Measurements from ENCODE around the gene CABP2. TPM values are rescaled to one million over a fixed set of nuclear protein-coding genes. Genes with fewer than 3 reads are reported as not detected.

Gene CABP2
- total and polyA plus RNA-seq, 12 donors = not detected

- no peak for ATAC-seq
- WGBS, 2 donors = 13 to 20% methylated on average over 9 of the region's 9 CpGs
- Histone ChIP-seq H3K36me3 (peaks cover 0 to 6% (median 0%) of the 10 kb centered on the region in 9 donors), H3K27ac (peak overlapping the region; percentile 37 to 94 (median 89)), H3K4me3 (peak overlapping the region in 9 of 10 donors; percentile 67 to 99 (median 84)), H3K4me1 (peaks cover 3 to 43% (median 20%) of the 10 kb centered on the region in 9 donors), H3K27me3 (no peaks in the 10 kb centered on the region), H3K9me3 (no peaks in the 10 kb centered on the region)
- intact Hi-C loops (cut with DNase I) = loop anchor here in 8 of 10 donors (1.0 to 5.0 kb wide), 8 partner anchors 35 to 77 kb away; partner anchors contain the start of genes PPP1CA (in 6 of the 8), TBC1D10C (in 6 of the 8), PITPNM1 (in 3 of the 8) and CDK2AP2 (in 2 of the 8)
- DNase-seq = no peak
- TF ChIP-seq CTCF (IDR thresholded peaks at IDR 0.05) = peak in 1 of 9 donors; percentile 3
These were observed 53.8 kb downstream of the CABP2 start for GRCh38 chr11:67469508-67469811.

Small RNA genes lying within 50 kb of the gene (microRNA-seq; reads per million reads assigned to microRNA genes)
- 0 to 1.0 reads per million in 2 donors for gene MIR6752

Other genes with a start within 250 kb of the CABP2 start
- 10 to 100 TPM in 6 of 10 donors, 1 to 10 TPM in 4; 7.9 to 21.0 (median 12.3) TPM for gene ANKRD13D, start 234.1 kb downstream of the CABP2 start, total RNA-seq
- 10 to 100 TPM; 14.2 to 39.4 TPM for gene ANKRD13D, start 234.1 kb downstream of the CABP2 start, polyA plus RNA-seq
- gene SSH3, start 219.9 kb downstream of the CABP2 start, total RNA-seq = 10 to 100 TPM; 11.9 to 21.2 (median 15.6) TPM
- gene SSH3, start 219.9 kb downstream of the CABP2 start, polyA plus RNA-seq = 10 to 100 TPM in 1 of 2 donors, 1 to 10 TPM in 1; 7.8 to 15.5 TPM
- 10 to 100 TPM; 30.4 to 80.1 (median 39.6) TPM for gene POLD4, start 169.9 kb downstream of the CABP2 start, total RNA-seq
- 100 to 1,000 TPM in 1 of 2 donors, 10 to 100 TPM in 1; 66.6 to 214 TPM for gene POLD4, start 169.9 kb downstream of the CABP2 start, polyA plus RNA-seq
- 1 to 10 TPM in 6 of 10 donors, under 1 TPM in 4; 0.31 to 2.2 (median 1.0) TPM for gene CLCF1, start 149.8 kb downstream of the CABP2 start, total RNA-seq
- gene CLCF1, start 149.8 kb downstream of the CABP2 start, polyA plus RNA-seq = 10 to 100 TPM in 1 of 2 donors, 1 to 10 TPM in 1; 2.6 to 12.3 TPM
- 10 to 100 TPM in 1 of 10 donors, 1 to 10 TPM in 9; 4.8 to 13.8 (median 6.4) TPM for gene RAD9A, start 131.5 kb downstream of the CABP2 start, total RNA-seq
- gene RAD9A, start 131.5 kb downstream of the CABP2 start, polyA plus RNA-seq = 10 to 100 TPM in 1 of 2 donors, 1 to 10 TPM in 1; 9.9 to 15.0 TPM
- gene PPP1CA, start 121.6 kb downstream of the CABP2 start, total RNA-seq = 100 to 1,000 TPM in 7 of 10 donors, 10 to 100 TPM in 3; 92.0 to 143 (median 103) TPM
- gene PPP1CA, start 121.6 kb downstream of the CABP2 start, polyA plus RNA-seq = 100 to 1,000 TPM in 1 of 2 donors, 10 to 100 TPM in 1; 80.2 to 186 TPM
- 1 to 10 TPM in 2 of 10 donors, under 1 TPM in 8; 0.26 to 7.1 (median 0.65) TPM for gene TBC1D10C, start 119.4 kb downstream of the CABP2 start, total RNA-seq
- 1 to 10 TPM in 1 of 2 donors, under 1 TPM in 1; 0.62 to 1.4 TPM for gene TBC1D10C, start 119.4 kb downstream of the CABP2 start, polyA plus RNA-seq
- gene CARNS1, start 107.8 kb downstream of the CABP2 start, total RNA-seq = 10 to 100 TPM in 9 of 10 donors, 1 to 10 TPM in 1; 6.1 to 26.6 (median 19.0) TPM
- 10 to 100 TPM in 1 of 2 donors, under 1 TPM in 1; 0.55 to 10.9 TPM for gene CARNS1, start 107.8 kb downstream of the CABP2 start, polyA plus RNA-seq
- 10 to 100 TPM; 16.3 to 30.4 (median 20.8) TPM for gene RPS6KB2, start 95.0 kb downstream of the CABP2 start, total RNA-seq
- 10 to 100 TPM; 32.2 to 46.3 TPM for gene RPS6KB2, start 95.0 kb downstream of the CABP2 start, polyA plus RNA-seq
- 10 to 100 TPM in 1 of 10 donors, 1 to 10 TPM in 3, under 1 TPM in 4, not detected in 2; 0.42 to 10.1 (median 0.96) TPM for gene PTPRCAP, start 85.8 kb downstream of the CABP2 start, total RNA-seq
- gene PTPRCAP, start 85.8 kb downstream of the CABP2 start, polyA plus RNA-seq = 1 to 10 TPM; 1.7 to 3.1 TPM
- gene CORO1B, start 80.0 kb downstream of the CABP2 start, total RNA-seq = 10 to 100 TPM; 12.2 to 38.7 (median 19.6) TPM
- 10 to 100 TPM; 29.1 to 42.3 TPM for gene CORO1B, start 80.0 kb downstream of the CABP2 start, polyA plus RNA-seq
- not detected for gene GPR152, start 70.7 kb downstream of the CABP2 start, total RNA-seq
- gene GPR152, start 70.7 kb downstream of the CABP2 start, polyA plus RNA-seq = not detected
- gene CABP4, start 68.1 kb downstream of the CABP2 start, total RNA-seq = 1 to 10 TPM in 2 of 10 donors, under 1 TPM in 7, not detected in 1; 0.17 to 1.5 (median 0.70) TPM
- 1 to 10 TPM in 1 of 2 donors, under 1 TPM in 1; 0.39 to 1.5 TPM for gene CABP4, start 68.1 kb downstream of the CABP2 start, polyA plus RNA-seq
- gene TMEM134, start 54.2 kb downstream of the CABP2 start, total RNA-seq = 100 to 1,000 TPM in 1 of 10 donors, 10 to 100 TPM in 9; 69.8 to 104 (median 81.2) TPM
- gene TMEM134, start 54.2 kb downstream of the CABP2 start, polyA plus RNA-seq = 10 to 100 TPM; 78.0 to 94.4 TPM
- 10 to 100 TPM; 37.5 to 63.0 (median 49.8) TPM for gene AIP, start 40.4 kb downstream of the CABP2 start, total RNA-seq
- gene AIP, start 40.4 kb downstream of the CABP2 start, polyA plus RNA-seq = 100 to 1,000 TPM in 1 of 2 donors, 10 to 100 TPM in 1; 74.8 to 104 TPM
- 10 to 100 TPM; 21.3 to 68.9 (median 28.8) TPM for gene PITPNM1, start 18.1 kb downstream of the CABP2 start, total RNA-seq
- gene PITPNM1, start 18.1 kb downstream of the CABP2 start, polyA plus RNA-seq = 10 to 100 TPM; 24.9 to 40.1 TPM
- gene CDK2AP2, start 15.3 kb downstream of the CABP2 start, total RNA-seq = 10 to 100 TPM; 29.3 to 94.1 (median 53.4) TPM
- 100 to 1,000 TPM in 1 of 2 donors, 10 to 100 TPM in 1; 80.0 to 602 TPM for gene CDK2AP2, start 15.3 kb downstream of the CABP2 start, polyA plus RNA-seq
- gene GSTP1, start 60.4 kb upstream of the CABP2 start, total RNA-seq = 100 to 1,000 TPM; 249 to 430 (median 303) TPM
- gene GSTP1, start 60.4 kb upstream of the CABP2 start, polyA plus RNA-seq = 100 to 1,000 TPM; 462 to 642 TPM
- 100 to 1,000 TPM; 406 to 712 (median 638) TPM for gene NDUFV1, start 83.5 kb upstream of the CABP2 start, total RNA-seq
- 100 to 1,000 TPM; 295 to 387 TPM for gene NDUFV1, start 83.5 kb upstream of the CABP2 start, polyA plus RNA-seq
- gene NUDT8, start 106.5 kb upstream of the CABP2 start, total RNA-seq = 10 to 100 TPM; 40.5 to 93.4 (median 51.7) TPM
- gene NUDT8, start 106.5 kb upstream of the CABP2 start, polyA plus RNA-seq = 100 to 1,000 TPM in 1 of 2 donors, 10 to 100 TPM in 1; 48.1 to 107 TPM
- gene TBX10, start 116.3 kb upstream of the CABP2 start, total RNA-seq = under 1 TPM in 3 of 10 donors, not detected in 7; 0.17 to 0.44 (median 0.28) TPM
- gene TBX10, start 116.3 kb upstream of the CABP2 start, polyA plus RNA-seq = not detected
- gene ACY3, start 127.3 kb upstream of the CABP2 start, total RNA-seq = not detected
- not detected for gene ACY3, start 127.3 kb upstream of the CABP2 start, polyA plus RNA-seq
- gene ALDH3B2, start 151.2 kb upstream of the CABP2 start, total RNA-seq = not detected
- gene ALDH3B2, start 151.2 kb upstream of the CABP2 start, polyA plus RNA-seq = under 1 TPM in 1 of 2 donors, not detected in 1; 0.03 TPM